ENCODE measurements around the gene AGPAT2. TPM values are rescaled to one million over a fixed set of nuclear protein-coding genes. Genes with fewer than 3 reads are reported as not detected.
A peak's percentile ranks its signal among the peaks of the same experiment; 100 is the strongest.

Gene AGPAT2
- total RNA-seq, 4 donors from 2014 or later = 19.0 to 77.4 (median 36.0) TPM

GRCh38 chr9:136688274-136689107 lies 1.2 kb upstream of the AGPAT2 start:
- in situ Hi-C loops (cut with MboI; ENCODE audit: low sequenced_read_pairs in 4 of 4) (no loop called here), intact Hi-C loops (cut with DNase I; ENCODE audit: low total_unique reads) (loop anchor here (5.0 kb wide), 1 partner anchor 254 kb away; the partner anchor contains the start of gene FBXW5)
- H3K4me1 ChIP-seq = peaks cover 37 to 49% of the 10 kb centered on the region in 2 donors

GRCh38 chr9:136687721-136688223 lies 515 bp upstream of the AGPAT2 start:
- ATAC-seq (peak; percentile 19 to 28), DNase-seq (peak; percentile 70 to 93)
- H3K27ac ChIP-seq = peak overlapping the region; percentile 88 to 96 (median 94)
- no peaks in the 10 kb centered on the region for H3K27me3 ChIP-seq
- TF ChIP-seq CTCF (IDR thresholded peaks at IDR 0.05 in 4 of 5, conservative IDR thresholded peaks at IDR 0.05 in 1 of 5) = no peak
- peak; percentile 43 to 50 for TF ChIP-seq POLR2A (IDR thresholded peaks at IDR 0.05)
- H3K36me3 ChIP-seq = no peaks in the 10 kb centered on the region
- in situ Hi-C loops (cut with MboI; ENCODE audit: low sequenced_read_pairs in 4 of 4) (no loop called here), intact Hi-C loops (cut with DNase I; ENCODE audit: low total_unique reads) (loop anchor here (1.0 to 5.0 kb wide), 2 partner anchors 204 to 255 kb away; partner anchors contain the start of genes FBXW5 and SEC16A)
- peaks cover 37 to 49% of the 10 kb centered on the region in 2 donors for H3K4me1 ChIP-seq
- no peaks in the 10 kb centered on the region for H3K9me3 ChIP-seq
- H3K4me3 ChIP-seq = peak overlapping the region; percentile 45 to 91 (median 80)

More at GRCh38 chr9:136688274-136689107, 1.2 kb upstream of the AGPAT2 start:
- Histone ChIP-seq H3K4me3 (no peak overlapping the region), H3K27me3 (no peaks in the 10 kb centered on the region), H3K9me3 (no peaks in the 10 kb centered on the region), H3K27ac (peak overlapping the region; percentile 88 to 96 (median 94)), H3K36me3 (no peaks in the 10 kb centered on the region)
- TF ChIP-seq CTCF (IDR thresholded peaks at IDR 0.05 in 4 of 5, conservative IDR thresholded peaks at IDR 0.05 in 1 of 5) = no peak
- TF ChIP-seq POLR2A (IDR thresholded peaks at IDR 0.05) = no peak
- DNase-seq (no peak), ATAC-seq (no peak)

GRCh38 chr9:136686534-136686793 lies 793 bp downstream of the AGPAT2 start:
- no peaks in the 10 kb centered on the region for H3K9me3 ChIP-seq
- no peak for DNase-seq
- TF ChIP-seq POLR2A (IDR thresholded peaks at IDR 0.05) (no peak), CTCF (IDR thresholded peaks at IDR 0.05 in 4 of 5, conservative IDR thresholded peaks at IDR 0.05 in 1 of 5) (no peak)
- intact Hi-C loops (cut with DNase I; ENCODE audit: low total_unique reads) (loop anchor here (5.0 kb wide), 1 partner anchor 256 kb away; the partner anchor contains the start of gene FBXW5), in situ Hi-C loops (cut with MboI; ENCODE audit: low sequenced_read_pairs in 4 of 4) (no loop called here)
- H3K27me3 ChIP-seq = no peaks in the 10 kb centered on the region
- ATAC-seq = no peak
- H3K4me3 ChIP-seq = peak overlapping the region; percentile 81 to 98 (median 87)
- peak overlapping the region; percentile 88 to 96 (median 94) for H3K27ac ChIP-seq
- H3K36me3 ChIP-seq = no peaks in the 10 kb centered on the region
- peaks cover 37 to 49% of the 10 kb centered on the region in 2 donors for H3K4me1 ChIP-seq

- DNase-seq (no peak), ATAC-seq (no peak)
- Histone ChIP-seq H3K27ac (peak overlapping the region; percentile 88 to 96 (median 94)), H3K27me3 (no peaks in the 10 kb centered on the region), H3K4me1 (peaks cover 32 to 49% of the 10 kb centered on the region in 2 donors), H3K4me3 (peak overlapping the region; percentile 81 to 98 (median 87)), H3K9me3 (no peaks in the 10 kb centered on the region), H3K36me3 (no peaks in the 10 kb centered on the region)
- in situ Hi-C loops (cut with MboI; ENCODE audit: low sequenced_read_pairs in 4 of 4) = no loop called here
- TF ChIP-seq POLR2A (IDR thresholded peaks at IDR 0.05) (peak in 1 of 2 donors; percentile 18), CTCF (IDR thresholded peaks at IDR 0.05 in 4 of 5, conservative IDR thresholded peaks at IDR 0.05 in 1 of 5) (no peak)
- intact Hi-C loops (cut with DNase I; ENCODE audit: low total_unique reads) = loop anchor here (5.0 kb wide), 1 partner anchor 256 kb away; the partner anchor contains the start of gene FBXW5
These were observed 1.3 kb downstream of the AGPAT2 start for GRCh38 chr9:136685790-136686533.
